Measurements from ENCODE around the gene HHATL.

The HHATL gene

DNA sequence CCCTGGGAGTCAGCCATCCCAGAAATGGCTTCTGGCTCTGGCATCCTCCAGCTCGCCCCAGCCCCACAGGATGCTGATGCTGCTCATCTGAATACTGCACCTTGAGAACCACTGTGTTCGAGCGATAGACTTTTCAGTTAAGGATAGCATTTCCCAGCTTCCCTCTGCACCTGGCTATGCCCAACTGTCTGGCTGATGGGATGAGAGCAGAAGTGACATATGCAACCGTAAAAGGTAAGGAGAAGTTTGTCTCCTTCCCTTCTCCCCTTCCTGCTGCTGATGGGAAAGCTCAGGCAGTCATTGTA lies 9.7 kb upstream of the HHATL start:
- DNase-seq = no peak

DNA sequence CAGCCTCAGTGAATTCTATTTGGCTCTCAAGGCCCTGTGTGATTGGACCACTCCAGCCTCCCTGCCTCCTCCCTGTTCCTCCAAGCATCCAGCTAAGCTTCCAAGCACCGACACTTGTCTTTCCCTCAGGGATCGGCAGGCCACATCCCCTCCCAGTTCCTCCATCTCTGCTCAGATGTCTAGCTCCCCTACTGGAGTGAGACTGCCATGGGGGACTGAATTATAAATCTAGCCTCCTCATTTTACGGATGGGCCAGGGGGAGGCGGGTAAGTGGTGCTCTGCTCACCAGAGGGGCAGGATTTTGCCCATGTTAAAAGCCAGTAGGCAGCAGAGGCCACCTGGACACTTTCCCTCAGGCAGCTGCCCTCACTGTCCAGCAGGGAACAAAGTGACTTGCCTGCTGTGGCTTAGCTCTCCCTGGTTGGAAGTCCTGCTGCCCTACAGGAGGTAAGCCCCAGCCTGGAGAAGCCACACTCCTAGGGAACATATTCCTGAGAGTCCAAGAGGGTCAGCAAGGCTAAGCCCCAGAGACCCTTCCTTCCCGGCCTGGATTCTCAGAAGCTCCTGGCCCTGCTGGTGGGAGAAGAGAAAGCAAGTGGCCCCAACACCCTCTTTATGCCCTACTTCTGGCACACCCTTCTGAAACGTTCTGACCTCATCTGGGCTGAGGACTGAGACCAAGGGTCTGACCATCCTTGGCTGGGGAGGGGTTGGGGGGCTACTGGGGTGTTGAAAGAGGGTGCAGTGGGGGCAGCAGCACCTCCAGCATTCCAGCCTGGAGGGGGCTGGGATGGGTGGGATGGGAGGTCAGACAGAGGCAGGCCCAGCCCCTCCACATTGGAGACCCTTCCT lies 9.1 kb upstream of the HHATL start:
- no peak for DNase-seq

DNA sequence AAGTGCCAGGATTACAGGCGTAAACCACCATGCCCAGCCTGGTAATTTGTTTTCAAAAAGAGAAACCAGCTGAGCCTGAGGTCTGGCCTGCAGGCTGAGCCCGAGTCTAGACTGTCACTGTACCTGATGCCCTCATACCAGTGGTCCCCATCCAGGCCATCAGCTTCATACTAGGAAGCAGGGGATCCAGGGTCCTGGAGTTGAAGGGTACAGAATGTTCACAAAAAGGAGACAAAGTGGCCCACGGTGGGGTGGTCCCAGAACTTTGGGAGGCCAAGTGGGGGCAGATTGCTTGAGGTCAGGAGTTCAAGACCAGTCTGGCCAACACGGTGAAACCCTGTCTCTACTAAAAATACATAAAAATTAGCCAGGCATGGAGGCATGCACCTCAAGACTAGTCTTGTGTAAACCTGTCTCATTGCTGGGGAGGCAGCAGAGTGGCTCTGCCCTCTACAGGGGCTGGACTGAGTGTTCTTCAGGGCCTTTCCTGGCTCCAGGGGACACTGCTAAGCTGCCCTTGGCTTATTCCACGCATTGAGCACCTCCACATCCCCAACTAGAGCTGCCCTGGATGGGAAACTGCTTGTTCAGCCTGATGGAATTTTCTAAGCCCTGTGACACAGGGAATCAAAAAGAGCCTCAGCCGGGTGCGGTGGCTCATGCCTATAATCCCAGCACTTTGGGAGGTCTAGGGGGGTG lies 7.9 kb upstream of the HHATL start:
- no peak for DNase-seq

DNA sequence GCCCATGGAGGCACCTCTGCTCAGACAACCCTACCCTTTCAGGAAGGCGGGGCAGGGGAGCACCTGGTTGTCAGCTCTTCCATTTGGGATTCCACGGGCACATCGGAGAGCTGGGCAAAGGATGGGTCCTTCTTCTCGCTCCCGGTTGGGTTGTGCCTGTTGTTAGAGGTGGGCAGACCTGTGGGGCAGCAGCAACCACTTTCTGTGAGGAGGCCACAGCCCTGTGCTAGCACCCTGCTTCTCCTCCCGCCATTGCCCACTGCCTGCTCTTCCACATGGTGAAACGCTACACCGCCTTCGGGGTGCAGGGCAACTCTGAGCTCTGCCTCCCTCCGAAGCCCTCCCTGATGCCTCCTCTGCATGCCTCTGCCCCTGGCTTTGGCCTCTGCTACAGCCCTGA lies 7.0 kb upstream of the HHATL start:
- no peak for DNase-seq

DNA sequence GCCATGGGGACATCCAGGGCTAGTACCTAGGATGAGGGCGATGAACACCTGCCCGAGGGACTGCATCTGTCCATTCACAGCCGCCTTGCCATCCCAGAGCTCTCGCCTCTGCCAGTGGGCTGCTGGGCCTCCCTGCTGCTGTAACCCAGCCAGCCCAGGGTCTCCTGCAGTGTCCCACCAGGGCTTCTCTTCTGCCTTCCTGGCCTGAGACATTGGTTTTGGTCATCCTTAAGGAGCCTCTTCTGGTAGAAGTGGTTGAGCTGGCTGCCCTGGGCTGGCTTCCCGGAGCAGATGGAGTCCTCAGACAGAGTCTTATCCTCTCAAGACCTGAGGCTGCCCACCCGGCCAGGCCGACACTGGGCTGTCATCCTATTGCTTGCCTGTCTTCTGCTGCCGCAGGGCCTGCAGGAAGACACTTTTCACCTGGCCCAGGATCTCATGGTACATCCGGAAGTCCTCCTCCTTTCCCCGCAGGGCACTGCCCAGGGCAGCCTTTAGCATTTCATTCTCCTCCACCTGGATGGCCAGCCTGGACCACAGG lies 6.1 kb upstream of the HHATL start:
- DNase-seq = no peak

DNA sequence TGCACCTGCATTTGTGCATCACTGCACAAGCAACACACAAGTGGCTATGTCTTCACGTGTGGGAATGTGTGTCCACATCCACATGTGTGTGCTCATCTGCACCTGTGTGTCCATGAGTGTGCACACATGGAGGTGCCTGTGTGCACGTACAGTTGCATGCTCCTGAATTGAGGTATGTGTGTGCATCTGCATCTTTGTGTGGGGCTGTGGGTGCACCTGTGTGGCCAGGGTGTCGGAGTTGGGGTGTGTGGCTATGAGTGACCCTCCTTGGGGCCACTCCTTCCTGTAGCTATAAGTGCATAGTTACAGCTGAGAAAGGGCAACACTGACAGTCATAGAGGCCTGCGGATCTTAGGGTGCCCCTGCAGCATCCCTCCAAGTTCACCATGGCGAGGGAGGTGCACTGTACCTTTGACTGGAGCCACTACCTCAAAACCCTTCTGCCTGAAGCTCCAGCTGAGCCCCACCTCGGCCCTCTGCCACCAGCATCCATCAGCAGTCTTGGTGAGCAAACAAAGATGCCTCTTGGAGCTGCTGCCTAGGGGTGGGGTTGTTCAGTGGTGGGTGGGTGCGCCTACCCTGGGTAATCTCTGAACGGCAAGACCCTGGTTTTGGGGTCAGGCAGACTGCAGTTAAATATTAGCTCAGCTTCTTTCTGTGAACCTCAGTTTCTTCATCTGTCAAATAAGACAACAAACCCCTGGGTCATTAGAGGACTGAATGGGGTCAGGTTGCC lies 5.2 kb upstream of the HHATL start:
- DNase-seq = no peak

DNA sequence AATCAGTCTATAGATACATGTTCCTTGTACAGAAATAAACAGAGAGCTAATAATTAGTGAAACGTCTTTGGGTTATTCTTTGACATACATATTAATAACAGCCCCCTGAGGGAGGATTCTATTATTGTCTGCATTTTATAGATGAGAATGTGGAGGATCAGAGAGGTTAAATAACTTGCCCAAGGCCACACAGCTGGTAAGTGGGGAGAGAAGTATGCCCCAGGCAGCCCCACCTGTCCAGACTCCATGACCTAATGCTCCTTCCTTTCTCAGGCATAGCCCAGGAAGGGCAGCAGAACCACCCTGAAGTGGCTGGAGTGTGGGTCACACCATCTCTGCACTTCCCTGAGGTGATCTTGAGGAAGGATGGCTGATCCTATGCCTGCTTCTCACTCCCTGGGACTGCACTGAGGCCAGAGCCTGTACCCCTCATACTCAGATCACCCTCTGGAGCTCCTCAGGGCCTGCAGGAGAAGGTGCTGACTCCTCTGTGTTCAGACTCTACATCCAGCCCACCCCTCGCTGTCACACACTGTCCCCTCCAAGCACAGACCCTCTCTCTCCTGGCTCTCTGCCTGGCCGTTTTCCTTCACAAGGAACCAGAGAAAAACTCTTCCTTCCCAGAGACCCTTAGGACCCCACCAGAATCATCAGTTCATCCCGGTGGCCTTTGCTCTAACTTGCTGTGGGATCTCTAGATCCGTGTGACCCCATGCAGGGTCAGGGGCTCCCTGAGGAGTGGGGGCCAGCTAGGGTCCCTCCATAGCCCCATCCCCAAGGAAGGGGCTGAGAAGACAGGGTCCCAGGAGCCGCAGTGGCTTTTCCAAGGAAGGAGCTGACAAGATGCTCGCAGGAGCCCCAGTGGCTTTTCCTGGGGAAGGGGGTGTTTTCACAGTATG lies 4.4 kb upstream of the HHATL start:
- no peak for DNase-seq

DNA sequence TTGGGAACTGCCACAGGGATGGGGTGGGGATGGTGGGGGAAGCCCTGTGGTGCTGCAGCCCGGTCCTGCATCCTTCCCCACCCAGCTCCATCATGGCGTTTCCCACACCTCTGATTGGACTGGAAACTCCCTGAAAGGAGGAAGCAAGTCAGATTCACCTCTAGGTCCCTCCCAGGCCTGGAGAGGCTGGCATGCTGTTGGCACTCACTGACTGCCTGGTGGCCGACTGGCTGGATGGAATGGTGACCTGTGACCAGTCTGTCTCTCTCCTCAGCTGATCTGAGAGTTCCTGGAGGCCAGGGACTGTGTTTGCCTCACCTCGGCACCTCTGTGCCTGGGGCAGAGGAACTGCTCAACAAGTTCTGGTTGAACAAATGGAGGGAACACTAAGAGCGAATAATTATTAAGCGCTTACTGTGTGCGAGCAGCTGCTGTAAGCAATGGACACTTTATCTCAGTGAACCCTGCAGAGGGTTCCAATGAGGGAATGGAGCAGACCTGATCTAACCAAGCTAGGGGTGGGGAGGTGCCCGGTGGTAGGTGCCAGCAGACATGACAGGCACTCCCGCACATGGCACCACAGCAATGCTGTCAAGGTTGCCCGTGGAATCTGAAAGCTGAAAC lies 3.5 kb upstream of the HHATL start:
- DNase-seq = no peak

DNA sequence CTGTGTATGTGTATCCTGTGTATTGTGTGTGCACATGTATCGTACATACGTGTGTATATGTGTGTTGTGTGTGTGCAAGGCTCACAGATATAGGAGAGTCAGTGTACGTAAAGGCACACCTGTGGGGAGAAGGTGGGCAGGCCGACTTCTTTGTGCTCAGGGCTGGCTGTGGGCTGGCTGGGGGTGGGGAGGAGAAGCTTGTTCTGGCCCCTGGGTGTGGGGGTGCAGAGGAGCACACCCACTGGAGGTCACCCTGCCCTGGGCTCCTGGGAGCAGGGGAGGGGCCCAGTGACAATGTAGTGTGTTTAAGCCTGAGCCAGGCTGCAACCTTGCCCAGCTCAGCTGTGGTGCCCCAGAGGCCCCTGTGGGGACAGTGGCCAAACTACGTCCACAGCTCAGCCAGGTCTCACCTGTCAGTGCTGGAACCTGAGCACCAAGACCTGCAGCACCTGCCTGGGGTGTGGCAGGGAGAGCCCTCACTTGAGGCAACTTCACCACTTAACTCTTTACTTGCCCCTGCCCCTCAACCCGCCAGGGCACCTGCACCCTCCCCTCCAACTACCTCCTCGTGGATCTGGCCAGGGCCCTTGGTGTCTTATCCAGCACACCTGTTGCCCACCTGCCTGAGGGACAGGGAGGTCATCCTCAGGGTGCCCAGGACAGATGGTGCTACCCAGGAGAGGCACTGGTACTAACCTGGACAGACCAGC lies 2.6 kb upstream of the HHATL start:
- DNase-seq = no peak

DNA sequence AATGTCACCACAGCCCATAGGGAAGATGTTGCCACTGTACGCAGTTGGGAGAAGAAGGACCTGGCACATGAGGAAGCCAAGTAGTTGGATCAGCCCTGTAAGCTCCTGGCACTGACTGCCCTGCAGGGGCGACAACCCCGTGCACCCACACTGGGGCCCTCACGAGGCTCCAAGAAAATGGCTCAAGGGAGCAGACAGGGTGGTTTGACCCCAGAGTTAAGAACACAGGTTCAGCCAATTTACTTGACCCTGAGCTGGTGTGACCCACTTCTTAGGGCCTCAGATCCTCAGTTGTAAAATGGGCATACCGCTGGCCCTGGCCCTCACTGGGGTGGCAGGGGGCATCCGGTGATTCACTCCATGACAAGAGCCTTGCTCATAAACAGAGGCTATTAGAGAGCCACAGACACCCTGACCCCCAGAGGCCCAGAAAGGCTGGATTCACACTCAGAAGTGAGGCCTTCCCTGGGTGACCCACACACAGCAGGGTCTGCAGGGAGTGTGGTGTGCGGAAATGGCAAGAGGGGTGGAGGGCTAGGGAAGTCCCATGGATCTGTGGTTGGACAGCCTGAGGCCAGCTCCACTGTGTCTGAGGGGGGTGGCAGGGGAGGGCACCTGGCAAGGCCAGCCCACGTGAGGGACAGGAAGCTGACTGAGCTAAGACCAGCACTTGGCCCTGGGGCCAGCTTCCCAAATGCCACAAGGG lies 1.7 kb upstream of the HHATL start:
- no peak for DNase-seq

DNA sequence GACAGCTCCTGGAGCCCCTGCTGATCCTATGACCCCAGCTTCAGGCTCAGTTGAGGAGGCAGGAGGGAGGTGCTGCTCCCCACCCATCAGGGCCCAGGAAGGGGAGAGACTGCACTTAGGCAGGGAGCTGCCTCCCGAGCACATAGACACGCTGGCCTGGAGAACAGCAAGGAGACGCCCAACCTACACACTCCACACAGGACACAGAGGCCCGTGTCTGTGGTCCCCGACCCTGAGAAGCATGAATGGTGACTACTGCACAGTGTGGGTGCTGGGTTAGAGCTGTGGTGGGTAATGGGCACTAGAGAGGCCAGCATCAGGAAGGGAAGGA lies 1.1 kb upstream of the HHATL start:
- DNase-seq = no peak

DNA sequence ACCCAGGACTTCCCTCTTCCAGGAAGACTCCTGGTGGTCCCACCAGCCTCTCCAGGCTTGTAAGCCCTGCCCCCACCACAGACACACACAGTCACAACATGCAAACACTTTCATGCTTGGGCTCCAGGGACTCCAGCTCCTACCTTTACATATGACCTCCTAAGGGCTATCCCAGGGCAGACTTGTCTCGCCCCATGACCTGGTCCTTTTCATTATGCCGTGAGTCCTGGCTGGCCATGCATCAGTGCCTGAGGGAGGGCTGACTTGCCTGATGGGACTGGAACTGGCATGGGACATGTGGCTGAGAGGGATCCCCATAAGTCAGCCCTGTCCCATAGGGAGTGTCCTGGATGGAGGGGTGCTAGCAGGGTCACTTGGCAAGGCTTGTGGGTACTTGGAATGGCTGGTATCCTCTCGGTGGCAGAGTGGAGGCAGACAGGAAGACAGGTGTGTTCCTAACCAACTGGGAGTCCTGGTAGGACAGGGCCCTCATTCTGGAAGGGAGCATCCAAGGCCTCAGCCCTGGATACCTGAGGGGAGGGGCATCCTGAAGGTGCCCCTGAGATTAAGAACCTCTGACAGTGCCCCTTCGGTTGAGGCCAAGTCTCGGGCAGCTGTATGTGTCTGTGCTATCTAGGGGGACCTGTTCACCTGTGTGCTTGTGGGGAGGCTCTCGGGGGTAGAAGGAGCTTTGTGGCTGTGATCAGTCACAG lies 540 bp upstream of the HHATL start:
- DNase-seq = no peak

DNA sequence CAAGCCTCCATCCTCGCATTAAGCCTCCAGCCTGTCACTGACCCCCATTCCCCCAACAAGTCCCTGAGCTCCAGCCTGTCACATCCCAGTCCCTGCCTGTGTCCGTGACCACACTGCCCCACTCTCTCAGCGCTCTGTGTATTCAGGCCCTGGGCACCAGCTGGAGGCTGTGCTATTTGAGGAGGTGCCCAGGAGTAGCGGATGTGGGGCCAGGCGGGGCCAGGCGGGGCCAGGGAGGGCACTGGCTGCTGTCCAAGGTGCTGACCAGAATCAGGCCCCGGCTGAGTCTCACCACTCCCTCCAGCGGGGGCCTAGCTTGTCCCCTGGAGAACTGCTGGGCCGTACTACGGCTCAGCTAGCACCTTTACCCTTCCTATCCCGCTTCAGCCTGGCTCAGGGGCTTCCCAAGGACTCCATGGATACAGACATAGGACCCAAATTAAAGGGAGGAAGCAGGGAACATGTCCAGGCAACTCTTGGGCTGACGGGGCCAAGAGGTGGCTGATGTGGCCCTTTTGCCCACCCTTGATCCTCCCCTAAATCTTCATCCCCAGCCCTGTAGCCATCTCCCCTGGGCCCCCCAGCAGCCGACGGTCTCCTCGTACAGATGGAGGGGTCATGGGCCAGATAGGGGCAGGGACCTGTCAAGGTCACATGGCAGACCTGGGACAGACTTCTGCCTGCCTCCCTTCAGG lies 1.1 kb downstream of the HHATL start:
- no peak for DNase-seq

DNA sequence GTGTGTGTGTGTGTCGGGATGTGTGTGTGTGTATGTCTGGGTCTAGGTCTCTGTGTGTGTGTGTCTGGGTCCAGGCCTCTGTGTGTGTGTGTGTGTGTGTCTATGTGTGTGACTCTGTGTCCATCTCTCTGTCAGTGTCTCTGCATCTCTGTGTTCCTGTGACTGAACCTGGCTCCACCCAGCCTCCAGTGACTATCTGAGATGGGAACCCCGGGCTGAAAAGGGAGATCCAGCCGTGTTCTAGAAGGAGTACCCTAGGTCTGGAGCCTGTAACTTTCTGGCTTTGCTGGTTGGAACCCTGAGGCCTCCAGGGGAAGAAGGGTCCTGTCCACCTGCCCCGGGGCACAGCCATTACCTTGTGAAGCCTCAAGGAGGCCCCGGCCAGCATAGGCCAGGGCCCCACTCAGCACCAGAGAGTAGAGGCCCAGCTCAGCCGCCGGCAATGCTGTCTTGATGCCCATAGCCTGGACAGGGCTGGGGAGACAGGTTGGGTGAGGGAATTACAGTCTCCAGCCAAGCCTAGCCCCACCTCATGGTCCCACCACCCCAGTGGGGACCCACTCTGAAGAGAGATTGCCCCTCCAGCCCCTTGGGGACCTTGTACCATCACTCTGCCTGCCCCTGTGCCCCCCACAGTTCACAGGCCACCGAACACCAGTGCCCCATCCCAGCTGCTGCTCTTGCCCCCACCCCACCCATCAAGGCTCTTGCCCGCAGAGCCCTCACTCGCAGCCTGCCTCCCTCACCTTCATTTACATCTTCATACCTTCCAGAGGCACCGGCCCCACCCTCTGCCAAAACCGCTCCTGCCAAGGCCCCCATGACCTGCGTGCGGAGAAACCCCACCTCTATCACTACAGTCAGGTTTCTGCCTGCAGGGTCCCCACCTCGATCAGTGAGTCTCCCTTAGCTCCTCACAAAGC lies 2.0 kb downstream of the HHATL start:
- no peak for DNase-seq

DNA sequence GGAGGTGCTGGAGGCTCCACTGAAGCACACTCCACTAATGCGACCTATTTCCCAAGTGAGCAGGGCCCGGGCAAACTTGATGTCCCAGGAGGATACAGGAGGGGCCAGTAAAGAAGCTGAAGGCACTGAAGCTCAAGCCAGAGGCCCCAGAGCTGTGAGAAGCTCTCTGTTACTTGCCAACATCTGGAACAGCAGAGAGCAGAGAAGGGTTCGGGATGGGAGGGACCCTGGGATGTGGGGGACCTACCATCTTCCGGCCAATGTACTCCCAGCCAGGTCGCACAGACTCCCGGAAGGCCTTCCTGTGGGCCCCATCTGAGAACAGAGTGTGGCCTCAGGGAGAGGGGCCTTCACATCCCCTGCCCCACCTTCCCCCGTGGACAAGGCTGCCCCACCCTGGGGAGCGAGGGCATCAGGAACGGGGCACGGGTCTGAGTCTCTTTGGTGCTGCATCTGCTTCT lies 3.1 kb downstream of the HHATL start:
- no peak for DNase-seq

DNA sequence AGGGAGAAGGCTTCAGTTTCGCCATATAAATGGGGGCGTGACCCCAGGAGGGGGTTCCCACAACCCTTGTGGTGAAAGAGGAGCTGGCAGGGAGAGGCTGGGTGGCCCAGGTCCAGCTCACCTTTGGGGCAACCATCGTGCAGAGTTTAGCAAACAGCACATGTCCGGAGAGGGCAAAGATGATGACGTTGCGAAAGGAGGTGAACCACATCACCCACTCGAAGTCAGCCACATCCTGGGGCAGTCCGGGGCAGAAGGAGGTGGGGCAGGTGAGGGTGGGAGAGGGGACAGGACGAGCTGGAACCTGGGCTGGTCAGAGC lies 3.7 kb downstream of the HHATL start:
- no peak for DNase-seq

DNA sequence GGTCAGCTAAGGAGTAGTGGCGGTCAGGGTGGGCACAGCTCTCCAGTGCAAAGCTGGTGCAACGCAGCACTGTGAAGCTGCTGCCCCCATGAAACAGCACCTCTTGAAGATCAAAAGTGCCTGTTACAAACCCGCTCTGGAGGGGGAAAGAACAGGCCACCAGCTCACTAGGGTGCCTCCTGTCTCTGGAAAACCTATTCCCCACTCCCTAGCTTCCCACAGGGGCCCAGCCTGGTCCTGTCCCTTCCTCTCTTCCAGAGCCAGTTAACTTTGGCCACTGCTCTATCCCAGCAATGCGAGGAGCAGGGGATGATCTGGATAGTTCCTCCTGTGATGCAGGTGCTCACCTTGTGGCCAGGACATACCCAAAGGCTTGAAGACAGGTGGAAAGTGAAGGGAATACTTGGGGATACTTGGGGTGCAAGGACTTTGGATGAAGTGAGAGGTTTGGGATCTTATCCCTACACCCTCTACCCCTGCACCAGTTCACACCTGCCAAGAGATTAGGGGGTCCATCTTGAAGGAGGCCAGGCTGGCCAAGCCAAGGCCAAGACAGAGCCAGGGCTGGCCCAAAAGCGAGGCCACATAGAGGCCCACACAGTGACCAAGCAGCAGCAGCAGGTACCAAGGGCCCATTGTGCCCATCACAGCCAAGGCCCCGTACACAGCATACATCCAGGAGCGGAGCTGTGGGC lies 4.2 kb downstream of the HHATL start:
- no peak for DNase-seq
